ENCODE data around the gene ARHGAP45. TPM values are rescaled to one million over a fixed set of nuclear protein-coding genes. Genes with fewer than 3 reads are reported as not detected.
A peak's percentile ranks its signal among the peaks of the same experiment; 100 is the strongest.

The ARHGAP45 gene
- total and polyA plus RNA-seq, 8 donors, result 5.1 to 21.6 (median 11.2) TPM

- H3K9me3 ChIP-seq, result no peaks in the 10 kb centered on the region
- no peaks in the 10 kb centered on the region for H3K27me3 ChIP-seq
- H3K4me1 ChIP-seq, result peaks cover 4 to 26% (median 6%) of the 10 kb centered on the region in 3 donors
- TF ChIP-seq, protein P1, sequence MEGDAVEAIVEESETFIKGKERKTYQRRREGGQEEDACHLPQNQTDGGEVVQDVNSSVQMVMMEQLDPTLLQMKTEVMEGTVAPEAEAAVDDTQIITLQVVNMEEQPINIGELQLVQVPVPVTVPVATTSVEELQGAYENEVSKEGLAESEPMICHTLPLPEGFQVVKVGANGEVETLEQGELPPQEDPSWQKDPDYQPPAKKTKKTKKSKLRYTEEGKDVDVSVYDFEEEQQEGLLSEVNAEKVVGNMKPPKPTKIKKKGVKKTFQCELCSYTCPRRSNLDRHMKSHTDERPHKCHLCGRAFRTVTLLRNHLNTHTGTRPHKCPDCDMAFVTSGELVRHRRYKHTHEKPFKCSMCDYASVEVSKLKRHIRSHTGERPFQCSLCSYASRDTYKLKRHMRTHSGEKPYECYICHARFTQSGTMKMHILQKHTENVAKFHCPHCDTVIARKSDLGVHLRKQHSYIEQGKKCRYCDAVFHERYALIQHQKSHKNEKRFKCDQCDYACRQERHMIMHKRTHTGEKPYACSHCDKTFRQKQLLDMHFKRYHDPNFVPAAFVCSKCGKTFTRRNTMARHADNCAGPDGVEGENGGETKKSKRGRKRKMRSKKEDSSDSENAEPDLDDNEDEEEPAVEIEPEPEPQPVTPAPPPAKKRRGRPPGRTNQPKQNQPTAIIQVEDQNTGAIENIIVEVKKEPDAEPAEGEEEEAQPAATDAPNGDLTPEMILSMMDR (IDR thresholded peaks at IDR 0.05), result no peak
- no peak overlapping the region for H3K4me3 ChIP-seq
- no peak overlapping the region for H3K27ac ChIP-seq
- 51 to 55% methylated on average over 7 of the region's 7 CpGs for WGBS, 2 donors
- DNase-seq, result peak in 1 of 6 donors; percentile 34
- no peaks in the 10 kb centered on the region for H3K36me3 ChIP-seq
- FAIRE-seq, result no peak
- ATAC-seq, result no peak
- intact Hi-C loops (cut with DNase I), result no loop called here
These were observed 30.8 kb downstream of the ARHGAP45 start for GRCh38 chr19:1097810-1098176.

- Histone ChIP-seq H3K4me1 (peaks cover 7 to 31% (median 12%) of the 10 kb centered on the region in 3 donors), H3K27ac (no peak overlapping the region), H3K4me3 (no peak overlapping the region), H3K9me3 (no peaks in the 10 kb centered on the region), H3K36me3 (no peaks in the 10 kb centered on the region), H3K27me3 (no peaks in the 10 kb centered on the region)
- DNase-seq, result peak in 2 of 6 donors; percentile 30 to 37
- FAIRE-seq, result no peak
- WGBS, 2 donors, result 40 to 44% methylated on average over 14 to 15 of the region's 15 CpGs
- ATAC-seq, result no peak
- TF ChIP-seq, protein P1 (IDR thresholded peaks at IDR 0.05), result no peak
- intact Hi-C loops (cut with DNase I), result no loop called here
These were observed 31.4 kb downstream of the ARHGAP45 start for GRCh38 chr19:1098177-1099051.

GRCh38 chr19:1101337-1101698, 34.4 kb downstream of the ARHGAP45 start:
- FAIRE-seq, result no peak
- intact Hi-C loops (cut with DNase I), result no loop called here
- Histone ChIP-seq H3K27ac (peak overlapping the region; percentile 13 to 80 (median 68)), H3K27me3 (no peaks in the 10 kb centered on the region), H3K4me1 (peaks cover 7 to 20% (median 13%) of the 10 kb centered on the region in 3 donors), H3K36me3 (no peaks in the 10 kb centered on the region), H3K9me3 (no peaks in the 10 kb centered on the region), H3K4me3 (no peak overlapping the region)
- ATAC-seq, result no peak
- peak in 2 of 6 donors; percentile 31 to 38 for DNase-seq
- TF ChIP-seq, protein P1 (IDR thresholded peaks at IDR 0.05), result no peak
- WGBS, 2 donors, result 47 to 51% methylated on average over 9 of the region's 9 CpGs

- DNase-seq, result peak in 5 of 6 donors; percentile 38 to 76 (median 50)
- TF ChIP-seq, protein P1 (IDR thresholded peaks at IDR 0.05), result no peak
These were observed 35.6 kb downstream of the ARHGAP45 start for GRCh38 chr19:1102407-1103131.

More at GRCh38 chr19:1102407-1103131, 35.6 kb downstream of the ARHGAP45 start:
- Histone ChIP-seq H3K27me3 (no peaks in the 10 kb centered on the region), H3K4me3 (no peak overlapping the region), H3K27ac (peak overlapping the region; percentile 13 to 80 (median 68)), H3K4me1 (peaks cover 7 to 20% (median 13%) of the 10 kb centered on the region in 3 donors), H3K9me3 (no peaks in the 10 kb centered on the region), H3K36me3 (peaks cover 0 to 5% (median 0%) of the 10 kb centered on the region in 3 donors)
- 65 to 74% methylated on average over 17 of the region's 17 CpGs for WGBS, 2 donors
- no peak for FAIRE-seq
- ATAC-seq, result peak in 3 of 4 donors; percentile 6 to 21 (median 10)
- intact Hi-C loops (cut with DNase I), result no loop called here
